Esophagus muscularis mucosa (tissue), 3 donors: ENCODE measurements around the gene MPEG1.

Source experiments
- CTCF ChIP-seq, 3 experiments: fragments of 200-600 bp in 2 of 3; fragments of 450-650 bp in 1 of 3; sonication (generic) in 2 of 3; IDR thresholded peaks; one replicate each; pipeline ENCODE4 v1.5.1; 2017 to 2019; ENCODE audit warnings: antibody characterized with exemption in 3 of 3, mild to moderate bottlenecking in 2 of 3, moderate library complexity in 1 of 3
- POLR2AphosphoS5 ChIP-seq, 2 donors: sonication (generic); formaldehyde crosslinking; IDR thresholded peaks; one replicate each; pipeline ENCODE4 v1.6.1; 2017; ENCODE audit warnings: antibody characterized with exemption in 2 of 2

GRCh38 chr11:59218319-59218718 is 5.6 kb upstream of the MPEG1 start:
- no peak for TF ChIP-seq CTCF (IDR thresholded peaks at IDR 0.05)
- TF ChIP-seq POLR2AphosphoS5 (IDR thresholded peaks at IDR 0.05), result no peak
